DOHH2 (cell line): ENCODE results near the gene ARHGAP8.

Source experiments
- H3F3A ChIP-seq: fragments of 200-600 bp; sonication (generic), shearing (Covaris generic); 2 replicates; pipeline ENCODE4 v1.6.0; 2016; ENCODE audit warnings: antibody characterized with exemption, mild to moderate bottlenecking; ENCODE audit not compliant: control insufficient read depth, insufficient read depth
- H3K27ac ChIP-seq: fragments of 200-600 bp; sonication (generic); 2 replicates; pipeline ENCODE4 v1.5.1; 2014; ENCODE audit warnings: low read depth, mild to moderate bottlenecking, low read length, moderate library complexity
- H3K27me3 ChIP-seq: fragments of 200-600 bp; sonication (generic); 2 replicates; pipeline ENCODE4 v1.6.1; 2014; ENCODE audit warnings: mild to moderate bottlenecking, low read length, mixed read lengths; ENCODE audit not compliant: control insufficient read depth
- H3K36me3 ChIP-seq: fragments of 200-600 bp; sonication (generic); 2 replicates; pipeline ENCODE4 v1.6.1; 2014; ENCODE audit warnings: mild to moderate bottlenecking, low read length, moderate library complexity, mixed read lengths; ENCODE audit not compliant: control insufficient read depth
- H3K4me1 ChIP-seq: fragments of 200-600 bp; sonication (generic); 2 replicates; pipeline ENCODE4 v1.6.1; 2014; ENCODE audit warnings: mild to moderate bottlenecking, low read length, mixed read lengths; ENCODE audit not compliant: control insufficient read depth
- H3K4me2 ChIP-seq: fragments of 200-600 bp; sonication (generic); 2 replicates; pipeline ENCODE4 v1.6.0; 2014; ENCODE audit warnings: mild to moderate bottlenecking, low read length, moderate library complexity
- H3K4me3 ChIP-seq: fragments of 200-600 bp; sonication (generic); 2 replicates; pipeline ENCODE4 v1.5.1; 2014; ENCODE audit warnings: mild to moderate bottlenecking, low read length, mixed read lengths
- H3K79me2 ChIP-seq: fragments of 200-600 bp; sonication (generic); 2 replicates; pipeline ENCODE4 v1.6.1; 2014; ENCODE audit warnings: mild to moderate bottlenecking, low read length, mixed read lengths; ENCODE audit not compliant: control insufficient read depth
- H3K9me2 ChIP-seq: fragments of 200-600 bp; sonication (generic); replicated peaks from 2 replicates; pipeline ENCODE4 v1.6.1; 2014; ENCODE audit warnings: mild to moderate bottlenecking, low read length, mixed read lengths; ENCODE audit not compliant: control insufficient read depth
- H3K9me3 ChIP-seq: fragments of 200-600 bp; sonication (generic); 2 replicates; pipeline ENCODE4 v1.6.1; 2014; ENCODE audit warnings: antibody characterized with exemption, low read length, mixed read lengths; ENCODE audit not compliant: control insufficient read depth, insufficient read depth
- H4K20me1 ChIP-seq: fragments of 200-600 bp; sonication (generic); 2 replicates; pipeline ENCODE4 v1.6.0; 2014; ENCODE audit warnings: low read depth, mild to moderate bottlenecking, antibody characterized with exemption, low read length, moderate library complexity; ENCODE audit not compliant: control insufficient read depth, insufficient read depth
- CTCF ChIP-seq: fragments of 200-600 bp; sonication (generic); IDR thresholded peaks from one replicate; pipeline ENCODE4 v1.5.1; 2014; ENCODE audit warnings: antibody characterized with exemption, mild to moderate bottlenecking, low read depth, low read length; ENCODE audit not compliant: poor library complexity, severe bottlenecking
- EZH2phosphoT487 ChIP-seq: fragments of 200-600 bp; sonication (generic); IDR thresholded peaks from 2 replicates; pipeline ENCODE4 v1.6.1; 2017; ENCODE audit warnings: borderline replicate concordance, mild to moderate bottlenecking, antibody characterized with exemption, low read length, moderate library complexity, mixed read lengths

The ARHGAP8 gene

DNA sequence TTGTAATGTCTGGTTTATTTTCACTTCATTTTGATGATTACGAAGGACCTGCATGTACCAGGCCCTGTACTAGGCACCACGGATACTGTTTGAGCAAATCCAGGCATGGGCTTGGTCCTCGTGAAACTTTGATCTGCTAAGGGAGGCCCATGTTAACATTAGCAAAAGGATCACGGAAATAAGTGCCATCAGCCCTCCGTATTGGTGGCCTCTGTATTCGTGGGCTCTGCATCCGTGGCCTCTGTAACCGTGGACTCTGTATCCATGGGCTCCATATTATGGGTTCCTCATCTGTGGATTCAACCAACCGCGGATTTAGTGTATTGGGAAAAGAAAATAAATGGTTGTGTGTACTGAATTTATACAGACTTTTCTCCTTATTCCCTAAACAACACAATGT is 8.7 kb downstream of the ARHGAP8 start:
- no peak for TF ChIP-seq CTCF
- TF ChIP-seq EZH2phosphoT487 = no peak
- H3K4me1 ChIP-seq = no peaks in the 10 kb centered on the region
- H3F3A ChIP-seq = no peaks in the 10 kb centered on the region
- H3K27ac ChIP-seq = no peak overlapping the region
- no peak overlapping the region for H3K4me3 ChIP-seq
- H3K79me2 ChIP-seq = no peaks in the 10 kb centered on the region
- no peak overlapping the region for H3K4me2 ChIP-seq
- no peaks in the 10 kb centered on the region for H4K20me1 ChIP-seq
- H3K9me3 ChIP-seq = no peaks in the 10 kb centered on the region
- no peaks in the 10 kb centered on the region for H3K9me2 ChIP-seq
- H3K36me3 ChIP-seq = no peaks in the 10 kb centered on the region
- no peaks in the 10 kb centered on the region for H3K27me3 ChIP-seq

- Histone ChIP-seq H3K9me3 (no peaks in the 10 kb centered on the region), H3K4me2 (no peak overlapping the region), H3K27me3 (no peaks in the 10 kb centered on the region), H3K9me2 (no peaks in the 10 kb centered on the region), H3K79me2 (no peaks in the 10 kb centered on the region), H4K20me1 (no peaks in the 10 kb centered on the region), H3K36me3 (no peaks in the 10 kb centered on the region), H3K4me3 (no peak overlapping the region), H3K27ac (no peak overlapping the region), H3K4me1 (no peaks in the 10 kb centered on the region), H3F3A (no peaks in the 10 kb centered on the region)
- TF ChIP-seq CTCF (no peak), EZH2phosphoT487 (no peak)
Observed at GRCh38 chr22:44764373-44764772, 12.0 kb downstream of the ARHGAP8 start.

- Histone ChIP-seq H3K4me2 (no peak overlapping the region), H3K36me3 (no peaks in the 10 kb centered on the region), H4K20me1 (no peaks in the 10 kb centered on the region), H3K4me1 (no peaks in the 10 kb centered on the region), H3K9me3 (no peaks in the 10 kb centered on the region), H3K27ac (no peak overlapping the region), H3K27me3 (no peaks in the 10 kb centered on the region), H3K4me3 (no peak overlapping the region), H3K9me2 (no peaks in the 10 kb centered on the region), H3F3A (no peaks in the 10 kb centered on the region), H3K79me2 (no peaks in the 10 kb centered on the region)
- TF ChIP-seq CTCF = no peak
- no peak for TF ChIP-seq EZH2phosphoT487
Observed at GRCh38 chr22:44764974-44765373, 12.6 kb downstream of the ARHGAP8 start.
